HG03064 (cell line): ENCODE data around the gene PLA2G2D.

ENCODE experiments used
- ATAC-seq: cut with Tn5 transposase; IDR thresholded peaks from one replicate; pipeline ENCODE4 v1.9.1; 2021; ENCODE audit warnings: low read depth; ENCODE audit not compliant: unreplicated experiment

The PLA2G2D gene

DNA sequence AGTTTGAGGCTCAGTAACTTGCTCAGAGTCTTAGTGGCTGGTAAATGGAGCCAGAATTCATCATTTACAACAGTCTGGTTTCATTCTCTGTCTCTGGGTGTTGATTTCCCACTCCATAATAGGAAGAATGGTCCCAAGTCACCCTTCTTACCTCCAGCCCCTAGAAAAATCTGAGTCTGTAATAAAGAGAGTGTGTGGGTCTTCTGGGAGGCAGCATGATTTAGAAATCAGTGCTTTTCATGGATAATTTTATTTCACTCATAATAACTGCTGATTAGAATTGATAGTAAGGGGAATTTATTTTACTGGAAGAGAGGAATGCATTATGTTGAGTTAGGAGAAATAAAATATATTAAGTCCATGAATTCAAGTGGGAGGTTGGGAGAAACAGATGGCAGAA is 2.1 kb downstream of the PLA2G2D start:
- ATAC-seq = no peak

- ATAC-seq = no peak
Measured at GRCh38 chr1:20115916-20116315, 3.4 kb downstream of the PLA2G2D start.

- ATAC-seq = no peak
Measured at GRCh38 chr1:20115479-20115878, 3.9 kb downstream of the PLA2G2D start.

GRCh38 chr1:20114021-20114648 is 5.2 kb downstream of the PLA2G2D start:
- ATAC-seq = no peak

DNA sequence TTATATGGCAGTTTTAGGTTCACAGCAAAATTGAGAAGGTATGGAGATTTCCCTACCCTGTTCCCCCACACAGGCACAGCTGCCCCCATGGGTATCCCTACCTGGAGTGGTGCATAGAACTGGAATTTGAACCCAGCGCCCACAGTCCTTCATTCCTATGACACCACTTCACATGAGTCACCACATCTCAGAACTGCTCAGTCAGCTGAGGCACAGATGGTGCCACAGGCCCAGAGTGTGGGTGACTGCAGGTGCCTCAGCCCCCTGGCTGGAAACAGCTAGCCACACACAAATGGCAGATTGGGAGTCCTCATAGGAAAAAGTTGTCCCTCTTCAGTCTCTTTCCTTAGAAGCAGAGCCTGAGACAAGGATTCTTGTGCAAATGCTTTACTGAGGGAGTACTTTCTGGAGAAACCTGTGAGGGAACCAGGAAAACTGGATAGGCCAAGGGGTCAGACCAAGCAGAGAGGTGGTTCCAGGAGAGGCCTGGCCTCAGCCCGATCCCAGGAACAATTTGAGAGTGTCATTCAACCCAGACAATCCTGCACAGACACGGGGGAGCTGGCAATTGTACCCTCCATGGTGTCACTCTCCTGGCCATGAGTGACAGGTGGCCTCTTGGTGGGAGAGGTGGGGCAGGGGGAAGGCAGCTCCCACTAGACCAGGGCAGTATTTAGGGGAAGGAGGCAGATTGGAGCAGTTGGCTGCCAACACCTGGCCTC is 6.9 kb downstream of the PLA2G2D start:
- ATAC-seq = no peak

DNA sequence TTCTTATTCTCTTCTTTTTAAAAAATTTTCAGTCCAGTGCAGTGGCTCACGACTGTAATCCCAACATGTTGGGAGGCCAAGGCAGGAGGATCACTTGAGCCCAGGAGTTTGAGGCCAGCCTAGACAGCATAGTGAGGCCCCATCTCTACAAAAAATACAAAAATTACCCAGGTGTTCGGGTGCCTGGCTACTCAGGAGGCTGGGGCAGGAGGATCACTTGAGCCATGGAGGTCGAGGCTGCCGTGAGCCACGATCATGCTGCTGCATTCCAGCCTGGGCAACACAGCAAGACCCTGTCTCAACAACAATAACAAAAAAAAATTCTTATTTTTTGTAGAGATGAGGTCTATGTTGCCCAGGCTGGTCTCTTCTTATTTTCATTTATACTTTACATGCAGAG is 7.9 kb downstream of the PLA2G2D start:
- no peak for ATAC-seq

- no peak for ATAC-seq
Measured at GRCh38 chr1:20110679-20111078, 8.7 kb downstream of the PLA2G2D start.

- no peak for ATAC-seq
Measured at GRCh38 chr1:20109223-20109856, 10.0 kb downstream of the PLA2G2D start.

DNA sequence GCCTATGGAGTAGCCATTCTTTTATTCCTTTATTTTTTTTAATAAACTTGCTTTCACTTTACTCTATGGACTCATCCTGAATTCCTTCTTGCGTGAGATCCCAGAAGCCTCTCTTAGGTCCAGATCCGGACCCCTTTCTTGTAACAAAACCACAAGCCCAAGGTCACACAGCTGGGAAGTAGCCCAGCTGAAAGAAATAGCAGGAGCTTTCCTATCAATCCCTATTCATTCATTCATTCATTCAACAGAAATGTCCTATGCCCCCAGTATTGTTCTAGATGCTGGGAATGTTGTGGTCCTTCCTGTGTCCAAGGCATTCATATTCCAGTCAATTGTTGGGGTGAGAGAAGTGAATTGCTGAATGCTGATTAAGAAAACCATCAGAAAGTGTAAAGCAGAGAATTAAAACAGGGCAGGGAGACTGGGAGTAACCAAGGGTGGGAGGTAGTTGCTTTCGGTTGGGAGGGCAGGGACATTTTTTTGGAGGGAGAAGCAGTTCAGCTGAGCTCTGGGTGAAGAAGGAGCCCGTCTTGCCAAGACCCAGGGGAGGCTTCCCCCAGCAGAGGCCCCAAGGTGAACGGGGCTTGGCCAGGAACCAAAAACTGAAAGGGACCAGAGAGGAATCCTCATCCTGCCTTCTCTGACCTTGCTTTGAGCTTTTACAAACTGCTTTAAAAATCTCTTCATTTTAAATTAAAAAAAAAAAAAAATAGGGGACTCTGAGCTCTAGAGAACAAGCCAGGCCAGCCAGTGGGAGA is 10.8 kb downstream of the PLA2G2D start:
- no peak for ATAC-seq

GRCh38 chr1:20107796-20108195 is 11.5 kb downstream of the PLA2G2D start:
- no peak for ATAC-seq

DNA sequence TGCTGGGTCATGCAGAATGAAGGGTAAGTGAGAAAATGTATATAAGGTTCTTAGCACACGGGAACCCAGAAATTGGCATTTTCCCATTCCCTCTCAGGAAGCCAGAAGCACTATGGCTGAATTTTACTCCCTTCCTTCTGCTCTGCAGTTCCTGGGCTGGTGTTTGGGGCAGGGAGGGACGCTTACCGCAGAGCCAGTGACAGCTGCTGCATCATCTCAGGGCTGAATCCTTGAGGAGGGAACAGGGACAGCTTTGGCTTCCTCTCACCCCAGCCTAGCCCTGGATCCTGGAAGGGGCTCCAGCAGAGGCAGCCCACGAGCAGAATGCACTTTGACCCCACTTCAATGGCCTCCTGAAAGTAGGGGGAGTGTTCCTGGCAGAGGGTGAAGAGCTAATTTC is 12.0 kb downstream of the PLA2G2D start:
- no peak for ATAC-seq

DNA sequence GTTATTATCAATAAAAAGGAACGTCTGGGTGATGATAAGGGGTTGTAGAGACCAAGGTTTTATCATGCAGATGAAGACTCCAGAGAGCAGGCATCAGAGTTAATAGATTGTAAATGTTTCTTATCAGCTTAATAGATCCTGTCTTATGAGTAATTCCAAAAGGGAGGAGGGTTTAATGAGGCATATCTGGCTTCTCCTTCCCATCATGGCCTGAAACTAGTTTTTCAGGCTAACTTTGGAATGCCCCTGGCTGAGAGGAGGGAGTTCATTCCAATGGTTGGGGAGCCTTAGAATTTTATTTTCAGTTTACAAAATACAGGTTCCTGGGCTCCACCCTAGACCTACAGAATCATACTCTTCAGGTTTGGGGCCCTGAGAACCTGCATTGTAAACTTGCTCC is 13.5 kb downstream of the PLA2G2D start:
- no peak for ATAC-seq

GRCh38 chr1:20102875-20103274 is 16.5 kb downstream of the PLA2G2D start:
- ATAC-seq = no peak

DNA sequence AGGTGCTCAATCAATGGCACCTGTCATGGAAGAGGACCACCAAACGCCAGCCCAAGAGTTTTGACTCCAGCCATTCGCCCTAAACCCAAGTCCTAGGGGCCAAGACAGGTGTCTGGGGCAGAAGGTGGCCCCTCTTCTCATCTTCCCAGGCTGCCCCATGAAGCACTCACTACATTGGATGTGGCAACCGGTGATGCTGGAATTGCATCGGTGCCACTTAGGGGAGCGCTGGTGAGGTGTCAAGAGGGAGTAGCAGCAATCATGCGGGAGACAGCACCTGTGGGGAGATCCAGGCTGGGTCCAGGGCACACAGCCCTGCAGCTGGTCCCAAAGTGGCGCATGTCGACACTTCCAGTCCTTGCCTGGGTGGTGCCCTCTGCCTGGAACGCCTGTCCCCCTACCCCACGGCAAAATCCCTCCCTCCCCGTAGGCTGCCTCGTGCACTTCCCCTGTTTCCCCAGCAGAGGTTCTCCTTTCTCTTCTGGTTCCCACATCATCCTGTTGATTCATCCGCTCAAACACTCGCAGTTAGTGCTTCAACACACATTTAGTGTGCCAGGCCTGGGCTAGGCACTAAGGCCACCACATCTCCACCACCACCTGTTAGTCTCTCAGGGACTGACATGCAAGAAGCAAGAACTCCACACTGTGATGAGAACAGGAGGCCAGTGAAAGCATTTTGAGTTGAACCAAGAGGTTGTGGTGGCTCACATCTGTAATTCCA is 18.5 kb downstream of the PLA2G2D start:
- no peak for ATAC-seq

GRCh38 chr1:20099533-20099932 is 19.8 kb downstream of the PLA2G2D start:
- no peak for ATAC-seq

DNA sequence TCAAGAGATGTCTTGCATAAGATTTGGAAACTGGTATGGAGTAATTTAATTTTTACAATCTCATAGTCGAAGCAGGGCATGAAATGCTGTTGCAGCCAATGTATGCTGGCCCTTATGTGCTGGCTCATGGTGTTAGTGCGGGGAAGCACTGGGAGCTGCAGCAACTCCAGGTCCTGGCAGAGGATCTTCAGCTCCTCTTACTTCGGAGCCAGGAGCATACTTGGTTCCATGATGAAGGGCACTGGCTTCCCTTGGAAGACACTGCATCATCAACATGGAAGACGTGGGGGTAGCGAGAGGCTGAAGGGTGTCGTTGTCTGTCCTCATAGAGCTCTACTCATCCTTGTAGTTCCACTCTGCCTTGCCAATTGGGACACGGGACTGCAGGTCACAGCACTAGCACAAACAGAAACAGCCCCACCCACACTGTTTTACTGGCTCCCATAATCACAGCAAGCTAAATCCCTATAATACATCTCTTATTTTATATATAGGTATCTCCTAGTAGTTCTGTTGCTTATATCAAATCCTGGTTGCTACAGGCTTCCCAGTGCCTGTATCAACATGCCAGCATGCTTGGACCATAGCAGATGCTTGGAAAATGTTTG is 22.4 kb downstream of the PLA2G2D start:
- no peak for ATAC-seq

GRCh38 chr1:20095564-20096434 is 23.5 kb downstream of the PLA2G2D start:
- no peak for ATAC-seq

DNA sequence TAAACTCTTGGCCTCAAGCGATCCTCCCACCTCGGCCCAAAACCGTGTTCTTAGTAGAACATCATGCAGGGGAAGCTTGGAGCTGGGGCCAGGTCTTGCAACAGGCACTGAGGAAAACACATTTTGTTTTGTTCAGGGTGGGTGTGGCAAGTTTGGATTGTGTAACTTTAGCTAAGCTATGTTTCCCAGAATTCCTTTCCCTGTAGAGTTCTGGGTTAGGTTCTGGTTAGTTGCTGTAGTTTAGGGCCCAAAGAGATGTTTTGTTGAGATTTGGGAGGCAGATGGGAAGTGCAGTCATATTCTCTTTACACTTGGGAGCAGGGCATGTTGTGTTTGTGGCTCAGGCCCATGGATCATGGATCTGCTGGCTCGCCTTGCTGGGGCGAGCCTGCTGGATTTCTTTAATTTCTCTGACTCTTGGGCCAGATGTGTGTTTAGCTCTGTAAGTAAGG is 25.4 kb downstream of the PLA2G2D start:
- no peak for ATAC-seq

DNA sequence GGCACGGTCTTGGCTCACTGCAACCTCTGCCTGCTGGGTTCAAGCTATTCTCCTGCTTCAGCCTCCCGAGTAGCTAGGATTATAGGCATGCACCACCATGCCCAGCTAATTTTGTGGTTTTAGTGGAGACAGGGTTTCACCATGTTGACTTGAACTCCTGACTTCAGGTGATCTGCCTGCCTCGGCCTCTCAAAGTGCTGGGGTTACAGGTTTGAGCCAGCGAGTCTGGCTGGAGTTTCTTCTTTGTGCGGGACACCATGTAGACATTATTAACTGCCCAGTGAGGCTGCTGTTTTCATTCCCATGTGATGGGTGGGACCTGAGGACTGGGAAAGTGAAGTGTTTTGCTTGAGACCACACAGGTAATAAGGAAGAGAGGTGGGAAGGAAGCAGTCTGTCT is 26.0 kb downstream of the PLA2G2D start:
- ATAC-seq = no peak
